Osteocyte (in vitro differentiated cells): ENCODE measurements around the gene TNS4. TPM values are rescaled to one million over a fixed set of nuclear protein-coding genes. Genes with fewer than 3 reads are reported as not detected.
A peak's percentile ranks its signal among the peaks of the same experiment; 100 is the strongest.

Experiments used
- DNase-seq: peaks from one replicate; pipeline ENCODE4 v3.0.0; 2021; ENCODE audit warnings: mixed read lengths; ENCODE audit not compliant: unreplicated experiment; ENCODE audit errors: extremely low spot score
- H3K27ac Mint-ChIP-seq: one replicate; pipeline ENCODE4 v1.8.0; 2021; ENCODE audit warnings: mild to moderate bottlenecking, mixed read lengths; ENCODE audit not compliant: unreplicated experiment
- H3K27me3 Mint-ChIP-seq: one replicate; pipeline ENCODE4 v1.8.0; 2021; ENCODE audit warnings: mixed read lengths; ENCODE audit not compliant: unreplicated experiment
- H3K36me3 Mint-ChIP-seq: one replicate; pipeline ENCODE4 v1.8.0; 2021; ENCODE audit warnings: mixed read lengths; ENCODE audit not compliant: unreplicated experiment
- H3K4me1 Mint-ChIP-seq: one replicate; pipeline ENCODE4 v1.8.0; 2021; ENCODE audit warnings: mixed read lengths; ENCODE audit not compliant: unreplicated experiment
- H3K4me3 Mint-ChIP-seq: one replicate; pipeline ENCODE4 v1.8.0; 2021; ENCODE audit warnings: mild to moderate bottlenecking, moderate library complexity, mixed read lengths; ENCODE audit not compliant: unreplicated experiment
- H3K9me3 Mint-ChIP-seq: one replicate; pipeline ENCODE4 v1.8.0; 2021; ENCODE audit warnings: mixed read lengths; ENCODE audit not compliant: unreplicated experiment
- CTCF ChIP-seq: fragments of 200-600 bp; sonication (generic); IDR thresholded peaks from 2 replicates; pipeline ENCODE4 v1.5.0; 2021; ENCODE audit warnings: antibody characterized with exemption, mild to moderate bottlenecking, moderate library complexity
- total RNA-seq: library from RNA; stranded (reverse); gene quantifications from 2 replicates; pipeline ENCODE4 v1.2.1, GENCODE V29; 2021

The TNS4 gene
- total RNA-seq, 1 donor from 2014 or later, result 0.73 TPM

GRCh38 chr17:40472733-40473452 lies 28.5 kb downstream of the TNS4 start:
- Mint-ChIP-seq H3K27me3 (no peaks in the 10 kb centered on the region), H3K4me3 (no peak overlapping the region), H3K27ac (no peak overlapping the region), H3K36me3 (no peaks in the 10 kb centered on the region), H3K9me3 (no peaks in the 10 kb centered on the region), H3K4me1 (peaks cover 44% of the 10 kb centered on the region)
- no peak for TF ChIP-seq CTCF
- no peak for DNase-seq

GRCh38 chr17:40471846-40472732 lies 29.3 kb downstream of the TNS4 start:
- DNase-seq, result no peak
- Mint-ChIP-seq H3K4me1 (peaks cover 44% of the 10 kb centered on the region), H3K9me3 (no peaks in the 10 kb centered on the region), H3K27me3 (no peaks in the 10 kb centered on the region), H3K27ac (no peak overlapping the region), H3K4me3 (no peak overlapping the region), H3K36me3 (no peaks in the 10 kb centered on the region)
- no peak for TF ChIP-seq CTCF

GRCh38 chr17:40470932-40471828 lies 30.2 kb downstream of the TNS4 start:
- no peak overlapping the region for H3K4me3 Mint-ChIP-seq
- no peak for TF ChIP-seq CTCF
- no peaks in the 10 kb centered on the region for H3K9me3 Mint-ChIP-seq
- DNase-seq, result no peak
- peaks cover 41% of the 10 kb centered on the region for H3K4me1 Mint-ChIP-seq
- peak overlapping the region; percentile 50 for H3K27ac Mint-ChIP-seq
- no peaks in the 10 kb centered on the region for H3K36me3 Mint-ChIP-seq
- no peaks in the 10 kb centered on the region for H3K27me3 Mint-ChIP-seq

- Mint-ChIP-seq H3K27me3 (no peaks in the 10 kb centered on the region), H3K4me1 (peaks cover 30% of the 10 kb centered on the region), H3K36me3 (no peaks in the 10 kb centered on the region)
Measured at GRCh38 chr17:40469805-40470675, 31.4 kb downstream of the TNS4 start.

More at GRCh38 chr17:40469805-40470675, 31.4 kb downstream of the TNS4 start:
- H3K9me3 Mint-ChIP-seq, result no peaks in the 10 kb centered on the region
- no peak overlapping the region for H3K4me3 Mint-ChIP-seq
- H3K27ac Mint-ChIP-seq, result no peak overlapping the region
- TF ChIP-seq CTCF, result no peak
- no peak for DNase-seq
